Measurements from ENCODE around the gene NT5C2.
A peak's percentile ranks its signal among the peaks of the same experiment; 100 is the strongest.
"Not testable (repeated sequence)": the region's sequence is repeated elsewhere in the genome, so short reads cannot be mapped to it uniquely, and the experiment has no call there.

The NT5C2 gene

DNA sequence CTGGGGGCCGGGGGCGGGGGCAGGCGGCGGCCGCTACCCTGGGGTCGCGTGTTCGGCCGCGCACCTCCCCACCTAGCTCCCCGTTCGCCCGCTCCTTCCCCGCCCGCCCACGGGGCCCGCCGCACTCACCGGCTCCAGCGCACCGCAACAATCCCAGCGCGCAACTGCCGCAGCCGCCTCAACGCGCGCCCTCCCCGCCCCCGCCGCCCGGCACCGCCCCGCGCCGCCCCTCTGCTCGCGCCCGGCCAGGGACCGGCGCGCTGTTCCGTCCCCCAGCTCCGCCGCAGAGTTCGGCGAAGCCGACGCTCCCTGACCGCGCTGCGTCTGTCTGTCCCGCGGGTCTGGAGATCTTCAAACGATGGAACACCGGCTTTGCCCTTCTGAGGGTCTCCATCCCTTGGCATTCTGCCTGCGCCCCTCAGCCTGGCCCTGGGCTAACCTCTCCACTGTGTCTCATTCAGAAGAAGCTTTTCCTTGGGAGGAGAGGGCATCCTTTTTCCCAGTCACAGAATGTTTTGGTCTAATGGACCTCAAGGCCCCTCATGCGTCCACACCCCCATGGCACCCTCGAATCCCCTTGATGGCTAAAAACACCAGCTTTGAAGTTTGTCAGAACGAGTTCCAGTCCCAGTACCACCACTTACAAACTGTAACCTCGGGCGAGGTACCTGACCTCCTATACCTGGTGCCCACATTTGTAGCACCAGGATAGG is at the start of gene NT5C2:
NT5C2 (minus strand) TSS at position 166 of the 713 bp plus-strand sequence. CDS start 18,314 bp downstream, outside the sequence.
- DNase-seq: peak; percentile 24 to 31

DNA sequence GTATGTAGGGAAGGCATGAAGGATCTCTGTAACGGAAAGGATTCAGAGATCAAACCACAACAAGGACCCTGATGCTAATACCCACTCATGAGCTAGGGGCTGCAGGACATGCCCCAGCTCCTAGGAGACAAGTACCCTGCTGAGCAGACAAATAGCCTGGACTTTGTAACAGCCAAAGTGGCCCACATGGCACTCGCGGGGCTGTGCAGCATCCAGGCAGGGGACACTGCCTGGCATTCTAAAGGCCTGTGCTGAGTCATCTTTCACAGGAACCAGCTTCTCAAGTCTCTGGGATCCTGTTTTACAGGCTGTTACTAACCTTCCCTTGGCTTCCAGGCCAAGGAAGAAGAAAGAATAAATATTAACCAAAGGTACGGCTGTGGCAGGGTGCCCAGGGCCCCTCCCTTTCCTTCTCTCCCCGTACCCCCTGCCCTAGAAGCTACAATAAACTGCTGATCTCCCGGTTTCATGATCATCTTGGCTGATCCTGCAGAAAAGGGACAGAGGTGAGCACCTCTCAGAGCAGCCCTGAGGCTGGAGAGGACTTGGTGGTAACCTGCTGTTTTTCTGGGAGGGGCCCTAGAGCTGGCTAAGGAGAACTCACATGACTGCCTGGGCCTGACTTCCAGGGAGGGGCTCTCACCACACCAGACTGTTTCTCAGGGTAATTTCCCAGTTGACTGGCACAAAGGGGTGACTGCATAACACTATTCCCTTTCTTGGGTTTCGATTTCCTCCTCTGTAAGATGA is 48.4 kb upstream of the NT5C2 start:
- no peak for DNase-seq

DNA sequence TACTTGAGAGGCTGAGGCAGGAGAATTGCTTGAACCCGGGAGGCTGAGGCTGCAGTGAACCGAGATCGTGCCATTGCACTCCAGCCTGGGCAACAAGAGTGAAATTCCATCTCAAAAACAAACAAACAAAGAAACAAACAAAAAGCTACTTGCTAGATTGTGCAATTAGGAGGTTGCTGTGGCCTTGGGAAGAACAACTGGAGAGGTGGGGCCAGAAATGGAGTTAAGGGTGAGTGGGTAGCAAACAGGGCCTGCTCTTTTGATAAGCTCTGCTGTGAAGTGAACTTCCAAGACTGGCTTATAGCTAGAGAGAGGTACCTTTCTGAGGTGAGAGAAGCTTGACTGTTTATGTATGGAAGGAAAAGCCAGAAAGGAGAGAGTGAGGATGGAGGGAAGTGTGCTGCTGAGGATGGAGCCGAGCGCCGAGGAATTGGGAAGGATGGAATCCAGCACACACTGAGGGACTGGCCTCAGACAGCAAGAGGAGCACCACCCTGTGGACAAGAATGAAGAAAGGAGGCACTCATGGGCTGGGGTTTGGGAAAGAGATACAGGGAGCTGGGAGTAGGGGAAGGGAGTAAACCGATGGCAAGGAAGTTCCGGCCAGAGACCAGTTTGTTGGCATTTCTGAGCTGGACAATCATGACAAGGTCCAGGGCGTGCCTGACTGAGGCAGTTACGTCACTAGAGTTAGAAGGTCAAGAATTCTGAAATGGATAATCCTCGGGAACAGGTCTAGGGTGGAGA is 45.6 kb upstream of the NT5C2 start:
- no peak for DNase-seq

DNA sequence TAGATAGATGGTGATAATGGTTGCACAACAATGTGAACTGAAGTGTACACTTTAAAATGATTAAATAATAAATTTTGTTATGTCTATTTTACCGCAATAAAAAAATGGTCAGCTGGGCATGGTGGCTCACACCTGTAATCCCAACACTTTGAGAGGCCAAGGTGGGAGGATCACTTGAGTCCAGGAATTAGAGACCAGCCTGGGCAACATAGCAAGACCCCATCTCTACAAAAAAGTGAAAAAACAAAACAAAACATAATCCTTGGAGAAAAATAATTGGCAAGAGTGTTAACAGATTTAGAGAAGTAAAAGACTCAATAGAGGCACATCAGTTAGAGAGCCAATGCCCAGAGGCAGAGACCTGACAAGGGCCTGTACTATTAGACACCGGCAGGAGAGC is 42.7 kb upstream of the NT5C2 start:
- DNase-seq: no peak

DNA sequence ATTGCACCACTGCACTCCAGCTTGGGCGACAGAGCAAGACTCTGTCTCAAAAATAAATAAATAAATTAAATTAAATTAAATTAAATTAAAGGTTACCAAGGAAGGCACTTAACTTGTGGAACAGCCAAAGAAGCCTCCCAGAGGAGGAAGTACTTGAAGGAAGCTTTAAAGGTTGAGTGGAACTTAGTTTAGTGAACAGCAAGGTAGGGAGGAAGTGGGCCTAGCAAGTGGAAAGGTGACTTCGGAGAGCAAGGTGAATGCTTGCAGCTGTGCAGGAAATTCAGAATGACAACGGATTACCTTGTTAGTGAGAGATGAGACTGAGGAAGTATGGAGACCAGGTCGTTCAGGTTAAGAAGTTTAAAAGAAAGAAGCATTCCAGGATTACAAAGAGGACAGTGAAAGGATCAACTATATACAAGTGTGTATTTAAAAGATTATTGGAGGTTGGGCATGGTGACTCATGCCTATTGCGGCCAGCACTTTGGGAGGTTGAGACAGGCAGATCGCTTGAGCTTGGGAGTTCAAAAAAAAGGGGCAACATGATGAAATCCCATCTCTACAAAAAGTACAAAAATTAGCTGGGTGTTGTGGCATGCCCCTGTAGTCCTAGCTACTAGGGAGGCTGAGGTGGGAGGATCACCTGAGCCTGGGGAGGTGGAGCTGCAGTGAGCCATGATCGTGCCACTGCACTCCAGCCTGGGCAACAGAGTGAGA is 39.9 kb upstream of the NT5C2 start:
- no peak for DNase-seq

DNA sequence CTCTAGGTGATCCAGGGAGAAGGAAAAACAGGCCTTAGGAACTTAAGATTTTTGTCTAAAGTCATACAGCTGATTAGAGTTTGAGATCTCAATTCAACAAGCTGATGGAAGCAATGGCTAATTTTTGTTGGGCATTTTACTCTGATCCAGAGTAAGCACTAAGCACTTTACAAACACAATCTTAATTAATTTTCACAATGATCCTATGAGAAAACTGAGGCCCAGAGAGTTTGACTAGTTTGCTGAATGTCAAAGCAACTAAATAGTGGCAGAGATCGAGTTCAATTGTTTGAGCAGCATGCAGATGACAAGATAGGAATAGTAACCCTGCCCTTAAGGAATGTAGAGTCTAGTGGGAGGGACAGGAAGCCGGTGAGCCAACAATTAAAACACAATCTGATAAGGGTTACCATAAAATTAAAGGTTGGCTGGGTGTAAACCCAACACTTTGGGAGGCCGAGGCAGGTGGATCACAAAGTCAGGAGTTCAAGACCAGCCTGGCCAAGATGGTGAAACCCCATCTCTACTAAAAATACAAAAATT is 39.1 kb upstream of the NT5C2 start:
- DNase-seq: no peak

DNA sequence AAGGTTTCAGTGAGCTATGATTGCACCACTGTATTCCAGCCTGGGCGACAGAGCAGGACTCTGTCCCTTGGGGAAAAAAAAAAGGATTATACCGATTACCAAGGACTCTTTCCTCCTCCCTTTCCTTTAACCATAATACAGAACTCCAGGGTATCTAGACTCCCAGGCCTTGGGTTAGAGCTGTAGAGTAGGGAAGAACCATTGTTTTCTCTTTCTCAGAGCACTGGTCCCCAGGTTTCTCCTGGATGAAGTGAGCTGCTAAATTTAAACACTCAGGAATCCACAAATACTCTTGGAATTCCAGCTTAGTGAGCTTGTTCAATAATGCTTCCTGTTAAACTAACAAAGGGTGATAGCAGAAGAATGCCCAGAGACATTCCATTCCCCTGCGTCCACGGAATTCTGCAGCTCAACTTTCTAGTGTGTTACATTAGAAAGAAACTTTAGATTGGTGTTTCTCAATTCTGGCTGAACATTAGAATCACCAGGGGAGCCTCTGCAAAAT is 38.0 kb upstream of the NT5C2 start:
- DNase-seq: no peak

DNA sequence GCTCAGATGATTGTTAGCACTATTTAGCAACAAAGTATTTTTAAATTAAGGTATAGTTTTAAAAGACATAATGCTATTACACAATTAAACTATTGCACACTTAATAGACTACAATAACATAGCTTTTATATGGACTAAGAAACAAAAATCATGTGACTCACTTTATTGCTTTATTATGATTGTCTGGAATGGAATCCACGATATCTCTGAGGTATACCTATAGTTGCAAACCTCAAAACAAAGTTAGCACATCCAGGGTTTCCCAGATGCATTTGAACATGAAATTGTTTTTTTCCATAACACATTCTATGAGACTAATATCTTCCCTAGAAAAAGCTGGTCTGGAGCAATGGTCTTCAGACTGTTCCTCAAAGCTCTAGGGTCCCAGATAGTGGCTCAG is 34.3 kb upstream of the NT5C2 start:
- DNase-seq: no peak

DNA sequence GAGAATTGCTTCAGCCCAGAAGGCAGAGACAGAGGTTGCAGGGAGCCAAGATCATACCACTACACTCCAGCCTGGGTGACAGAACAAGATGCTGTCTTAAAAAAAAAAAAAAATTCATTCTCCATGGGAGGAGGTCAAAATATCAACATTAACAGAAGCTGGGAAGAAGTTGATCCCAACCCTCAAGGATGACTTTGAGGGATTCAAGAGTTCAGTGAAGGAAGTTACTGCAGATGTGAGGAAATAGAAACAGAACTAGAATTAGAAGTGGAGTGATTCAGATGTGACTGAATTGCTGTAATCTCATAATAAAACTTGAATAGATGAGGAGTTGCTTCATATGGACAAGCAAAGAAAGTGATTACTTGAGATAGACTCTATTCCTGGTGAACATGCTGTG is 32.9 kb upstream of the NT5C2 start:
- DNase-seq: no peak

DNA sequence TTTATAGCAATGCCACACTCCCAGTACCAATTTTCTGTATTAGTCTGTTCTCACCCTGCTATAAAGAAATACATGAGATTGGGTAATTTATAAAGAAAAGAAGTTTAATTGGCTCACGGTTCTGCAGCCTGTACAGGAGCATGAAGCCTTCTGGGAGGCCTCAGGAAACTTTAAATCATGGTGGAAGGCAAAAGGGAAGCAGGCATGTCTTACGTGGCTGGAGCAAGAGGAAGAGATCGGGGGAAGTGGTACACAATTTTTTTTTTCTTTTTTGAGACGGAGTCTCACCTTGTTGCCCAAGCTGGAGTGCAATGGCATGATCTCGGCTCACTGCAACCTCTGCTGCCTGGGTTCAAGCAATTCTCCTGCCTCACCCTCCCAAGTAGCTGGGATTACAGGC is 31.6 kb upstream of the NT5C2 start:
- DNase-seq: not testable (repeated sequence)

DNA sequence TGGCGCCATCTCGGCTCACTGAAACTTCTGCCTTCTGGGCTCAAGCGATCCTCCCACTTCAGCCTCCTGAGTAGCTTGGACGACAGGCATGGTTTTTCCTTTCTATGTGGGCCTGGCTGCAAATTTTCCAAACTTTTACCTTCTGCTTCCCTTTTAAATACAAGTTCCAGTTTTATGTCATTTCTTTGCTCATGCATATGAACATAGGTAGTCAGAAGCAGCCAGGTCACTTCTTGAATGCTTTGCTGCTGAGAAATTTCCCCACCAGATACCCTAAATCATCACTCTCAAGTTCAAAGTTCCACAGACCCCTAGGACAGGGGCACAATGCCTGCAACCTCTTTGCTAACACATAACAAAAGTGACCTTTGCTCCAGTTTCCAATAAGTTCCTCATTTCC is 31.1 kb upstream of the NT5C2 start:
- DNase-seq: no peak

DNA sequence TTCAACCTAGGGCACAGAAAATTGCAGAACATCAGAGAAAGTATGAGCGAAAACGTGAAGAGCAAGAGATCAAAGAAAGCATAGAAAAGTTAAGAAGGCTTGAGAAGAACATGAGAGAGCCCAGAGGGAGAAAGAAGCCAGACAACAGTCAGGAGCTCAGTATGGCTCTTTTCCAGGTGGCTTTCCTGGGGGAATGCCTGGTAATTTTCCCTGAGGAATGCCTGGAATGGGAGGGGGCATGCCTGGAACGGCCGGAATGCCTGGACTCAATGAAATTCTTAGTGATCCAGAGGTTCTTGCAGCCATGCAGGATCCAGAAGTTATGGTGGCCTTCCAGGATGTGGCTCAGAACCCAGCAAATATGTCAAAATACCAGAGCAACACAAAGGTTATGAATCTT is 23.3 kb upstream of the NT5C2 start:
- not testable (repeated sequence) for DNase-seq

DNA sequence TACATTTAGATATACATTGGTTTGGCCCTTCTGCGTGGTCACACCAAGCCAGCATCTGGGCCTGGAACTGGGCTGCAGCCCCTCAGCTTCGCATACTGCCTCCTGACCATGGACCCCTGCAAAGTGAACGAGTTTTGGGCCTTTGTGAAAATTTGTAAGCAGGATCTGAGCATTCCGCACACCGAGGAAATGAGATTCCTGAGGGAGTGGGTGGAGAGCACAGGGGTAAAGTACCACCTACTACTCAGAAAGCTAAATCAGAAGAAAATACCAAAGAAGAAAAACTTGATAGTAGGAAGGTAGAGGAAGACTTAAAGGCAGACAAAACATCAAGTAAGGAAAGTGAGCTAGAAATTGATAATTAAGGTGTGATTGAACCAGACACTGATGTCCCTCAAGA is 22.5 kb upstream of the NT5C2 start:
- DNase-seq: no peak

DNA sequence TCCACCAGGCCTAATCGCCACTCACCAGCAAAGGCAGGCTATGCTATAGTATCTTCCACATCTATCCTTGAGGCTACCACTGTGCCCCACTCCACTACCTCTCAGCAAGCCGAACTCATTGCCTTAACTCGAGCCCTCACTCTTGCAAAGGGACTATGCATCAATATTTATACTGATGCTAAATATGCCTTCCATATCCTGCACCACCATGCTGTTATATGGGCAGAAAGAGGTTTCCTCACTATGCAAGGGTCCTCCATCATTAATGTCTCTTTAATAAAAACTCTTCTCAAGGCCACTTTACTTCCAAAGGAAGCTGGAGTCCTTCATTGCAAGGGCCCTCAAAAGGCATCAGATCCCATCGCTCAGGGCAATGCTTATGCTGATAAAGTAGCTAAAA is 17.2 kb upstream of the NT5C2 start:
- not testable (repeated sequence) for DNase-seq

DNA sequence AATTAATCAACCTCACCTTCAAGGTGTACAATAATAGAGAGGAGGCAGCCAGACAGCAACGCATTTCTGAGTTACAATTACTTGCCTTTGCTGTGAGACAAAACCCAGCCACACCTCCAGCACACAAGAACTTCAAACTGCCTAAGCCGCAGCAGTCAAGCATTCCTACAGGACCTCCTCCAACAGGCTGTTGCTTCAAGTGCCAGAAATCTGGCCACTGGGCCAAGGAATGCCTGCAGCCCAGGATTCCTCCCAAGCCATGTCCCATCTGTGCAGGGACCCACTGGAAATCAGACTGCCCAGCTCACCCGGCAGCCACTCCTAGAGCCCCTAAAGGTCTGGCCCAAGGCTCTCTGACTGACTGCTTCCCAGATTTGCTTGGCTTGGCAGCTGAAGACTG is 14.6 kb upstream of the NT5C2 start:
- DNase-seq: not testable (repeated sequence)

DNA sequence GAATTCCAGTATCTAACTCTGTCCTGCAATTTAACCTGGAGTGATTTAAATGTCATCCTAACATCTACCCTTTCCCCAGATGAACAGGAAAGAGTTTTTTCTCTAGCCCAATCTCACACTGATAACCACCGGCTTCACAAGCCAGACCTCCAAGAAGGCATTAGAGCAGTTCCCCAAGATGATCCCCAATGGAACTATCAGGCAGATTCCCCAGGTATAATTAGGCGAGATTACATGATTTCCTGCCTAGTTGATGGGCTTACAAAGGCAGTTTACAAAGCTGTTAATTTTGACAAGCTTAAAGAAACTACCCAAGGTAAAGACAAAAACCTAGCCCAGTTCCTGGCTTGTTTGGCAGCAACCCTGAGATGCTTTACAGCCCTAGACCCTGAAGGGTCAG is 14.1 kb upstream of the NT5C2 start:
- DNase-seq: no peak

DNA sequence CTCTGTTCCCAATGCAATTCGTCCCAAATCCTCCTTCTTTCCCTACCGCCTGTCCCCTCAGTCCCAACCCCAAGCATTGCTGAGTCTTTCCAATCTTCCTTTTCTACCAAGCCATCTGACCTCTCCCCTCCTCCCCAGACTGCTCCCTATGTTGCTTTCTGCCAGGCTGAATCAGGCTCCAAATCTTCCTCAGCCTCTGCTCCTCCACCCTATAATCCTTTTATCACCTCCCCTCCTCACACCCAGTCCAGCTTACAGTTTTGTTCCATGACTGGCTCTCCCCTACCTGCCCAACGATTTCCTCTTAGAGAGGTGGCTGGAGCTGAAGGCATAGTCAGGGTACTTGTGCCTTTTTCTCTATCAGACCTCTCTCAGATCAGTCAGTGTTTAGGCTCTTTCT is 13.6 kb upstream of the NT5C2 start:
- DNase-seq: not testable (repeated sequence)

DNA sequence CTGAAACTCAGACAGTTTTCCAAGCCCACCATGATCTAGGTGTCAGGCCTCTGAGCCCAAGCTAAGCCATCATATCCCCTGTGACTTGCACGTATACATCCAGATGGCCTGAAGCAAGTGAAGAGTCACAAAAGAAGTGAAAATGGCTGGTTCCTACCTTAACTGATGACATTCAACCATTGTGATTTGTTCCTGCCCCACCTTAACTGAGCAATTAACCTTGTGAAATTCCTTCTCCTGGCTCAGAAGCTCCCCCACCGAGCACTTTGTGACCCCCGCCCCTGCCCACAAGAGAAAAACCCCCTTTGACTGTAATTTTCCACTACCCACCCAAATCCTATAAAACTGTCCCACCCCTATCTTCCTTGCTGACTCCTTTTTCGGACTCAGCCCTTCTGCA is 12.3 kb upstream of the NT5C2 start:
- DNase-seq: not testable (repeated sequence)

DNA sequence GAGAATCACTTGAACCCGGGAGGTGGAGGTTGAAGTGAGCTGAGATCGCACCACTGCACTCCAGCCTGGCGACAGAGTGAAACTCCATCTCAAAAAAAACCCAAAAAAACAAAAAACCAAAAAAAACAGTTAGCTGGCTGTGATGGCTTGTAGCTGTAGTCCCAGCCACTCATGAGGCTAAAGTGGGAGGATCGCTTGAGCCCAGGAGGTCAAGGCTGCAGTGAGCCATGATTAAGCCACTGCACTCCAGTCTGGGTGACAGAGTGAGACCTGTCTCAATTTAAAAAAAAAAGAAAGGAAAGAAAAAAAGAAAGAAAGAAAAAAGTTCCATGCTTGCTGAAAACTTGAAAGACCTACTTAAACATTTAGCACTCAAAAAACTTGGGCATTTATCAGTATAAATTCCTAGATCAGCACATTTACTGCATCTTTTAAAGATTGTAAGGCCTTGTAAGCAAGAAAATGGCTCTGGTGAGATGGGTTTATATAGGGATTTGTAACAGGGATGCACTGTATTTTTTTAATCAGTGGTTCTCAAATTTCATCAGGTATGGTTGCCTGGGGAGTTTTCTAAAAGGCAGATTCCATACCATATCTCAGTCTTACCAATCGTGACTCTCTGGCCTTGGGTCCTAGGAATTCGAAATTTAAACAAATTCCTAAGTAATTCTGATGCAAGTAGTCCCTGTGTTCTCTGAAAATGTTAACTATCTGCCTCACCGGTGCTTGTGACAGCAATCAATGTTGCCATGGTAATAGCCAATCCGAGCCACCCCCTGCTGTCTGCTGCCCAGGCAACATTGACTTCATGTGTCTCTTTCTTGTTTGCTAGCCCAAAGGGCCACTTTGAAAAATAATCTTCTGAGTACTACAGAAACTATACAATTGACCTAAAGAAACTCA is 11.5 kb upstream of the NT5C2 start:
- DNase-seq: no peak

DNA sequence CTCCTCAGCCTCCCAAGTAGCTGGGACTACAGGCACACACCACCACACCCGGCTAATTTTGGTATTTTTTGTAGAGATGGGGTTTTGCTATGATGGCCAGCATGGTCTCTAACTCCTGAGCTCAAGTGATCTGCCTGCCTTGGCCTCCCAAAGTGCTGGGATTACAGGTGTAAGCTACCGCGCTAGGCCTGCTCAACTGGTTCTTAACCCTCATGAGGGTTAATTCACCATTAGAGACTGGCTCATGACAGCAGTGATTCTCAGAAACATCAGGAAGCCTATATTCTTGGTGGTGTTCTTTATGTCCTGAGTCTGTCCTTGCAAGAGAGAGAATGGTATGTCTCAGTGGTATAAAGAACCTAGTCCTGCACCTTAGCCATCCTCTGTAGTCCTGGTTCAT is 10.4 kb upstream of the NT5C2 start:
- no peak for DNase-seq

DNA sequence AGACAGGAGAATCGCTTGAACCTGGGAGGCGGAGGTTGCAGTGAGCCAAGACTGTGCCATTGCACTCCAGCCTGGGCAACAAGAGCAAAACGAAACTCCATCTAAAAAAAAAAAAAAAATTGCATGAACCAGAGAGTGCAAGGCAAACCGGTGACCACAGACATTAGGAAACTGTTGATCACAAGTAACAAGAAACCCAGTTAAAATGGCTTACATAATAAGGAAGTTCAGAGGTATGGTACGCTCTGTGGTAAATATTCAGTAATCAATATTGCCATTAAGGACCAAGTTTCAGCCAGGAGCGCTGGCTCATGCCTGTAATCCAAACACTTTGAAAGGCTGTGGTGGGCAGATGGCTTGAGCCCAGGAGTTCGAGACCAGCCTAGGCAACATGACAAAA is 9.2 kb upstream of the NT5C2 start:
- DNase-seq: no peak

DNA sequence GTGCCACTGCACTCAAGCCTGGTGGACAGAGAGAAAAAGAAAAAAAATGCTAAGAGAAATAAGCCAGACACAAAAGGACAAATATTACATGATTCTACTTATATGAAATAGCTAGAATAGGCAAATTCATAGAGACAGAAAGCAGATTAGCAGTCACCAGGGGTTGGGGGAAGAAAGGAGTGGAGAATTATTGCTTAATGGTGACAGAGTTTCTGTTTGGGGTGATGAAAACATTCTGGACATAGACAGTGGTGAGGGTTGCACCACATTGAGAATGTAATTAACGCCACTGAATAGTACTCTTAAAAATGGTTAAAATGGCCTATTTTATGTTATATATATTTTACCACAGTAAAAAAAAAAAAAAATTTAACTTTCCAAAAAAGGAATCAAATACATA is 6.4 kb upstream of the NT5C2 start:
- DNase-seq: no peak
